HepG2 (cell line): ENCODE data around the gene PREX1. TPM values are rescaled to one million over a fixed set of nuclear protein-coding genes. Genes with fewer than 3 reads are reported as not detected.
A peak's percentile ranks its signal among the peaks of the same experiment; 100 is the strongest.

Source experiments
- CHD2 ChIP-seq: IDR thresholded peaks from 2 replicates; pipeline ENCODE4 v1.6.1; 2011; ENCODE audit warnings: low read depth, low read length, improper control_type of control experiment
- ELF1 ChIP-seq: sonication (generic); formaldehyde crosslinking; IDR thresholded peaks from 2 replicates; pipeline ENCODE4 v1.4.0; 2020; ENCODE audit warnings: missing genetic modification reagents
- HOXA3 ChIP-seq: sonication (generic); formaldehyde crosslinking; IDR thresholded peaks from 2 replicates; pipeline ENCODE4 v1.5.0; 2020; ENCODE audit warnings: missing genetic modification reagents
- KDM2A ChIP-seq: sonication (generic); formaldehyde crosslinking; IDR thresholded peaks from 2 replicates; pipeline ENCODE4 v1.4.0; 2020; ENCODE audit warnings: low read depth, missing genetic modification reagents, borderline replicate concordance
- KDM5A ChIP-seq: fragments of 200-600 bp; sonication (generic); IDR thresholded peaks from 2 replicates; pipeline ENCODE4 v1.7.0; 2018; ENCODE audit warnings: antibody characterized with exemption, mild to moderate bottlenecking, low read length, borderline replicate concordance
- MEIS2 ChIP-seq: sonication (generic); formaldehyde crosslinking; IDR thresholded peaks from 2 replicates; pipeline ENCODE4 v1.9.0; 2021; ENCODE audit warnings: mild to moderate bottlenecking, missing genetic modification reagents
- PRDM4 ChIP-seq: sonication (generic); formaldehyde crosslinking; IDR thresholded peaks from 2 replicates; pipeline ENCODE4 v1.9.0; 2021; ENCODE audit warnings: missing genetic modification reagents, borderline replicate concordance
- PRPF4 ChIP-seq: fragments of 200-400 bp; formaldehyde crosslinking; IDR thresholded peaks from 2 replicates; pipeline ENCODE4 v1.6.1; 2016; ENCODE audit warnings: low read length, low read depth; ENCODE audit not compliant: poor library complexity, severe bottlenecking
- REST ChIP-seq, 2 experiments: IDR thresholded peaks; 2 replicates each; pipeline ENCODE4 v1.6.1; 2011 to 2012; ENCODE audit warnings: low read length in 2 of 2, borderline replicate concordance in 1 of 2, low read depth in 1 of 2, mild to moderate bottlenecking in 1 of 2, moderate library complexity in 1 of 2
- STAT5B ChIP-seq: sonication (generic); formaldehyde crosslinking; IDR thresholded peaks from 2 replicates; pipeline ENCODE4 v1.4.0; 2020; ENCODE audit warnings: missing genetic modification reagents
- XRCC5 ChIP-seq: fragments of 200-400 bp; formaldehyde crosslinking; optimal IDR thresholded peaks from 2 replicates; pipeline ENCODE3; 2017; ENCODE audit warnings: mild to moderate bottlenecking, low read length
- ZBTB8A ChIP-seq: sonication (generic); formaldehyde crosslinking; IDR thresholded peaks from 2 replicates; pipeline ENCODE4 v1.4.0; 2020; ENCODE audit warnings: mild to moderate bottlenecking, low read depth, missing genetic modification reagents, borderline replicate concordance
- ZFP1 ChIP-seq: IDR thresholded peaks from 2 replicates; pipeline ENCODE4 v1.6.1; 2016
- ZKSCAN1 ChIP-seq: fragments of 150-350 bp; IDR thresholded peaks from 2 replicates; pipeline ENCODE4 v1.6.1; 2014; ENCODE audit warnings: low read length
- ZMYM3 ChIP-seq: sonication (generic); formaldehyde crosslinking; IDR thresholded peaks from 2 replicates; pipeline ENCODE4 v1.5.1; 2020; ENCODE audit warnings: mild to moderate bottlenecking, missing genetic modification reagents
- ZNF296 ChIP-seq: sonication (generic); formaldehyde crosslinking; conservative IDR thresholded peaks from 2 replicates; pipeline ENCODE4 v1.5.0; 2020; ENCODE audit warnings: mild to moderate bottlenecking, missing genetic modification reagents
- ZNF574 ChIP-seq: sonication (generic); formaldehyde crosslinking; IDR thresholded peaks from 2 replicates; pipeline ENCODE4 v1.4.0; 2020; ENCODE audit warnings: missing genetic modification reagents
- ZNF737 ChIP-seq: sonication (generic); formaldehyde crosslinking; IDR thresholded peaks from 2 replicates; pipeline ENCODE4 v1.5.0; 2020; ENCODE audit warnings: missing genetic modification reagents, mild to moderate bottlenecking, borderline replicate concordance
- ZNF768 ChIP-seq: sonication (generic); formaldehyde crosslinking; IDR thresholded peaks from 2 replicates; pipeline ENCODE4 v1.4.0; 2020; ENCODE audit warnings: missing genetic modification reagents
- ZNF775 ChIP-seq: sonication (generic); formaldehyde crosslinking; IDR thresholded peaks from 2 replicates; pipeline ENCODE4 v1.4.0; 2020; ENCODE audit warnings: missing genetic modification reagents, mild to moderate bottlenecking, moderate library complexity, borderline replicate concordance
- polyA plus RNA-seq, 8 experiments: library from polyadenylated mRNA; depleted of rRNA in 3 of 8; stranded (reverse) in 7 of 8; unstranded in 1 of 8; fragments of >200 nt; fragmentation: Illumina TruSeq in 4 of 8; extraction: Trizol in 4 of 8; gene quantifications; 2 replicates each; pipeline versions ENCODE4 v1.2.1 to v1.2.3, GENCODE V29; 2011 to 2016; ENCODE audit warnings: low read depth in 4 of 8, missing spikeins in 1 of 8, mixed read lengths in 1 of 8; ENCODE audit not compliant: insufficient read depth in 1 of 8
- total RNA-seq, 5 experiments: library from RNA; depleted of rRNA; stranded (reverse); fragments of >200 nt; fragmentation: Illumina TruSeq; extraction: Trizol; gene quantifications; 2 replicates each; pipeline ENCODE4 v1.2.3, GENCODE V29; 2016; ENCODE audit warnings: low read depth in 1 of 5

The PREX1 gene
- total and polyA plus RNA-seq, 2 of the 13 experiments (the other 11 are each of a cell fraction or from before 2014, with no cell fraction given): 0.02 to 0.04 TPM

GRCh38 chr20:48620507-48621375, 207.1 kb downstream of the PREX1 start (continued):
- TF ChIP-seq ZNF737 (CRISPR knock-in tag): 0 out of 2 replicates have a peak, but pooled peaks have one; percentile 32
- peak; percentile 55; the same call in 1 of the 2 replicates for TF ChIP-seq ZNF768 (CRISPR knock-in tag)
- peak; percentile 20; the same call in 1 of the 2 replicates for TF ChIP-seq ELF1 (CRISPR knock-in tag)
- no peak for TF ChIP-seq ZNF296 (CRISPR knock-in tag)
- peak; percentile 41 for TF ChIP-seq ZNF574 (CRISPR knock-in tag)
- no peak for TF ChIP-seq STAT5B (CRISPR knock-in tag)
- peak; percentile 43 for TF ChIP-seq XRCC5
- peak; percentile 51; the same call in 1 of the 2 replicates for TF ChIP-seq KDM5A
- TF ChIP-seq HOXA3 (CRISPR knock-in tag): no peak; the same call in 1 of the 2 replicates
- TF ChIP-seq MEIS2 (CRISPR knock-in tag): peak; percentile 32; the same call in 1 of the 2 replicates
- TF ChIP-seq KDM2A (CRISPR knock-in tag): peak; percentile 81; the same call in 1 of the 2 replicates
- TF ChIP-seq ZFP1: no peak
- no peak for TF ChIP-seq CHD2
- TF ChIP-seq ZBTB8A (CRISPR knock-in tag): no peak
- 0 out of 2 replicates have a peak, but pooled peaks have one; percentile 35 for TF ChIP-seq PRDM4 (CRISPR knock-in tag)
- TF ChIP-seq PRPF4: no peak
- TF ChIP-seq ZNF775: no peak
- no peak for TF ChIP-seq REST (IDR thresholded peaks at IDR 0.05; ENCODE audit: borderline replicate concordance in 1 of 2, low read depth in 1 of 2, low read length in 2 of 2)
- TF ChIP-seq ZMYM3 (CRISPR knock-in tag): peak; percentile 25; the same call in 1 of the 2 replicates
- peak; percentile 37; the same call in 1 of the 2 replicates for TF ChIP-seq ZKSCAN1
